DND-41 (cell line): ENCODE data around the gene TMEM92.

ENCODE experiments used
- ATAC-seq: fragments of 200-7000 bp; cut with Tn5 transposase; 3 replicates; pipeline ENCODE4 v1.9.1; 2021; ENCODE audit warnings: low read depth; ENCODE audit not compliant: insufficient read depth
- DNase-seq: peaks from one replicate; pipeline ENCODE4 v3.0.0-alpha.2; 2020
- H2AFZ ChIP-seq: 2 replicates; pipeline ENCODE4 v1.6.0; 2012; ENCODE audit warnings: low read depth, low read length
- H3K27ac ChIP-seq: 2 replicates; pipeline ENCODE4 v1.5.1; 2012; ENCODE audit warnings: low read length, inconsistent platforms
- H3K27me3 ChIP-seq: fragments of 200-600 bp; sonication (generic); 2 replicates; pipeline ENCODE4 v1.6.0; 2012; ENCODE audit warnings: low read length, mild to moderate bottlenecking, inconsistent platforms; ENCODE audit not compliant: insufficient read depth, poor library complexity
- H3K36me3 ChIP-seq: 2 replicates; pipeline ENCODE4 v1.5.1; 2012; ENCODE audit warnings: low read length, inconsistent platforms; ENCODE audit not compliant: insufficient read depth
- H3K4me1 ChIP-seq: 2 replicates; pipeline ENCODE4 v1.5.1; 2012; ENCODE audit warnings: mild to moderate bottlenecking, low read length; ENCODE audit not compliant: insufficient read depth
- H3K4me2 ChIP-seq: 2 replicates; pipeline ENCODE4 v1.6.0; 2012; ENCODE audit warnings: mild to moderate bottlenecking, moderate library complexity, low read length, inconsistent platforms; ENCODE audit not compliant: insufficient read depth
- H3K4me3 ChIP-seq, 2 experiments: fragments of 200-600 bp in 1 of 2; shearing (Covaris generic) in 1 of 2; 2 replicates each; pipeline ENCODE4 v1.5.1; 2012 to 2016; ENCODE audit warnings: inconsistent platforms in 2 of 2, low read length in 2 of 2, mild to moderate bottlenecking in 2 of 2, low read depth in 1 of 2, moderate library complexity in 1 of 2
- H3K79me2 ChIP-seq: 2 replicates; pipeline ENCODE4 v1.6.0; 2012; ENCODE audit warnings: low read length, inconsistent platforms; ENCODE audit not compliant: insufficient read depth
- H3K9ac ChIP-seq: 2 replicates; pipeline ENCODE4 v1.6.0; 2012; ENCODE audit warnings: low read depth, mild to moderate bottlenecking, inconsistent platforms, low read length, moderate library complexity
- H3K9me3 ChIP-seq: 2 replicates; pipeline ENCODE4 v1.5.1; 2012; ENCODE audit warnings: low read length, moderate library complexity, mild to moderate bottlenecking, inconsistent platforms; ENCODE audit not compliant: insufficient read depth, severe bottlenecking
- H4K20me1 ChIP-seq: 2 replicates; pipeline ENCODE4 v1.6.0; 2012; ENCODE audit warnings: low read length; ENCODE audit not compliant: insufficient read depth
- EZH2 ChIP-seq: IDR thresholded peaks from 3 replicates; pipeline ENCODE4 v1.6.1; 2012; ENCODE audit warnings: borderline replicate concordance, low read depth, mild to moderate bottlenecking, moderate library complexity, low read length, inconsistent platforms; ENCODE audit not compliant: severe bottlenecking
- TF ChIP-seq, protein P1 (sequence below): IDR thresholded peaks from 2 replicates; pipeline ENCODE4 v1.5.1; 2012; ENCODE audit warnings: borderline replicate concordance, low read length, moderate library complexity, mild to moderate bottlenecking; ENCODE audit not compliant: poor library complexity, severe bottlenecking; ENCODE audit errors: extremely low read depth

Gene TMEM92

DNA sequence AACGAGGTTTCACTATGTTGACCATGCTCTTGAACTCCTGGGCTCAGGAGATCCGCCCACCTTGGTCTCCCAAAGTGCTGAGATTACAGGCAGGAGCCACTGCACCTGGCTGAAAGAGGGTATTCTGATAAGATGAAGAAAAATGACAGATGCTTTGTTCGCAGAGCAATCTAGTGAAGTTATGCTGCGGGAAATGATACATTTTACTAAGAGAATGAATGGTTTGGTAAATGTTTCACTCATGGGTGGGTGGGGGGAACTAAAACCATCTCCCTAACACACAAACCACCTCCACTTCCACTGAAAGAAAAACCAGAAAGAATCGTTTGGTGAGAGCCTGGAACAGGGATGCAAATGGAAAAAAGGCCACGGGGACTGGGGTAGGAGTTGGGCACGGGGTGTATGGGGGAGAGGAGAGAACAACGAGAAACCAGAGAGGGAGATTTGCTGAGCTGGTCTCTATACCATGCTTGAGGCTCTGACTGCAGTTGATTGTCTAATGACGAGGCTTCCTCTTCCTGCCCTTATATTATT lies 52.6 kb downstream of the TMEM92 start:
- no peak for TF ChIP-seq EZH2
- TF ChIP-seq, protein P1, sequence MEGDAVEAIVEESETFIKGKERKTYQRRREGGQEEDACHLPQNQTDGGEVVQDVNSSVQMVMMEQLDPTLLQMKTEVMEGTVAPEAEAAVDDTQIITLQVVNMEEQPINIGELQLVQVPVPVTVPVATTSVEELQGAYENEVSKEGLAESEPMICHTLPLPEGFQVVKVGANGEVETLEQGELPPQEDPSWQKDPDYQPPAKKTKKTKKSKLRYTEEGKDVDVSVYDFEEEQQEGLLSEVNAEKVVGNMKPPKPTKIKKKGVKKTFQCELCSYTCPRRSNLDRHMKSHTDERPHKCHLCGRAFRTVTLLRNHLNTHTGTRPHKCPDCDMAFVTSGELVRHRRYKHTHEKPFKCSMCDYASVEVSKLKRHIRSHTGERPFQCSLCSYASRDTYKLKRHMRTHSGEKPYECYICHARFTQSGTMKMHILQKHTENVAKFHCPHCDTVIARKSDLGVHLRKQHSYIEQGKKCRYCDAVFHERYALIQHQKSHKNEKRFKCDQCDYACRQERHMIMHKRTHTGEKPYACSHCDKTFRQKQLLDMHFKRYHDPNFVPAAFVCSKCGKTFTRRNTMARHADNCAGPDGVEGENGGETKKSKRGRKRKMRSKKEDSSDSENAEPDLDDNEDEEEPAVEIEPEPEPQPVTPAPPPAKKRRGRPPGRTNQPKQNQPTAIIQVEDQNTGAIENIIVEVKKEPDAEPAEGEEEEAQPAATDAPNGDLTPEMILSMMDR: no peak
- H3K27me3 ChIP-seq: no peaks in the 10 kb centered on the region
- no peak overlapping the region for H2AFZ ChIP-seq
- no peaks in the 10 kb centered on the region for H3K79me2 ChIP-seq
- no peaks in the 10 kb centered on the region for H3K4me1 ChIP-seq
- no peaks in the 10 kb centered on the region for H3K9me3 ChIP-seq
- H4K20me1 ChIP-seq: no peaks in the 10 kb centered on the region
- H3K9ac ChIP-seq: no peak overlapping the region
- ATAC-seq: no peak
- DNase-seq: no peak
- no peak overlapping the region for H3K4me2 ChIP-seq
- no peak overlapping the region for H3K4me3 ChIP-seq
- no peak overlapping the region for H3K27ac ChIP-seq
- H3K36me3 ChIP-seq: no peaks in the 10 kb centered on the region

DNA sequence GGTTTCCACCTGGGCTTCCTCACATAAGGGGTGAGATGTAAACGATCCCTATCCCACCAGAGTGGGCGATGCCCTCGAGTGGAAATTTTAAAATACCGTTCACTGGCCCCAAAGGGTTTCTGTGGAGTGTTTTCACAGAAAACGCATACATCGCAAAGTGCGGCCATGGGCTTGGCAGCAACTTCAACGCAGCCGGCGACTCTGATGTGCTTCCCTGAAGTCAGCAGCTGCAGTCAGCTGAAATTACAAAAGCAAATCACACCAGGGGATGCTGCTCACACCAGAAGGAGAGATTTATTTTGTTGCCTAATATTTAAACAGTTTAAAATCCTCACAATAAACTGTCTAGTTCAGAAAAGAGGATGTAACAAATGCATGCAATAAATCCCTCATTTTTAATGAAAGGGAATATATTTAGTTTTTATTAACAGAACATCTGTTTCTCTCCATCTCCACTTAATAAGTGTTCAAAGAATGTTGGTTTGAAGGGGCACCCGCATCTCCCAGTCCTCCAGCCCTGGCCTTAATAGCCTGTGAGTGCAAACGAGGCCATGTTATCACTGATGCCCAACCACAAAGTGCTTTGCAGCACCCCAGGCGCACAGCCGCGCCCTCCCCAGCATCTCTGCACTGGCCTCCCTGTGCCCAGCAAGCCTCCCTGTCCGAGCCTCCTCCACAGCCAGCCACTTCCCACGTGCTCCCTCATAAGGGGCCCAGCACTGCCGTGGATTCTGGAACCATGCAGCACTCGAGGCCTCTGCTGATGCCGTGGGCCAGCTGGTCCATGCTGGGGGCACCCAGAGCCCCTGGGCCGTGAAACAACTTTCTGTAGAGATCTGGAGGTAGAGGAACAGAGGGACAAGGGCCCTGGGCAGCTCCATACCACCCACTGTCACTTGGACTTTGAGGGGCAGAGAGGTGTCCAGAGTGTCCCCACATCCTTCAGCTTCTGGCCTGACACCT lies 54.4 kb downstream of the TMEM92 start:
- Histone ChIP-seq H3K4me2 (no peak overlapping the region), H3K4me1 (peaks cover 7% of the 10 kb centered on the region), H3K27ac (no peak overlapping the region), H4K20me1 (no peaks in the 10 kb centered on the region), H3K9me3 (no peaks in the 10 kb centered on the region), H3K27me3 (no peaks in the 10 kb centered on the region), H2AFZ (no peak overlapping the region), H3K79me2 (no peaks in the 10 kb centered on the region), H3K36me3 (no peaks in the 10 kb centered on the region), H3K9ac (no peak overlapping the region), H3K4me3 (no peak overlapping the region)
- no peak for TF ChIP-seq EZH2
- TF ChIP-seq, protein P1: no peak
- ATAC-seq: no peak
- DNase-seq: no peak

DNA sequence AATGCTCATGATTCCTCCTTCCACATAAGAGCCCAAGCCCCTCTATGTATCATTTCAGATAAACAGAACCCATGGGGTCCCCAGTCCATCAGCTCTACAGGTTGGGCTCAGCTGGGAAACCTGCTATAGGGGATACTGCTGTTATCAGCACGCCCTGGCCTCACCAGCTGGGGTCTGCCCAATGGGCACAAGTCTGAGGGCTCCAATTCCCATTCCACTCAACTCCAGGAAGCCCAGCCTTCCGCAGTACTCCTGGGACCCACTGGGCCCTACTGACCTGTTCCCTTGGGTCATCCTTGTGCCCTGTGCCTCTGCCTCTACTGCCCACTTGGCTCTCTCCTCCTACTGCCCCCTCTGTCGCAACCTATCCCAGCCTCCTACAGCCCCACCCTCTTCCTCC lies 55.5 kb downstream of the TMEM92 start:
- H3K27me3 ChIP-seq: no peaks in the 10 kb centered on the region
- no peak for DNase-seq
- TF ChIP-seq, protein P1: no peak
- TF ChIP-seq EZH2: no peak
- H3K79me2 ChIP-seq: no peaks in the 10 kb centered on the region
- H3K4me3 ChIP-seq: no peak overlapping the region
- no peak overlapping the region for H3K9ac ChIP-seq
- H3K27ac ChIP-seq: no peak overlapping the region
- H3K36me3 ChIP-seq: no peaks in the 10 kb centered on the region
- H3K4me1 ChIP-seq: peaks cover 15% of the 10 kb centered on the region
- H2AFZ ChIP-seq: no peak overlapping the region
- no peak for ATAC-seq
- H4K20me1 ChIP-seq: no peaks in the 10 kb centered on the region
- H3K9me3 ChIP-seq: no peaks in the 10 kb centered on the region
- H3K4me2 ChIP-seq: no peak overlapping the region
